Stimulated activated CD4-positive, alpha-beta T cell treated with anti-CD3 and anti-CD28 coated beads, Interleukin-15, amount 100 ng/mL, for 1 hour (primary cell): Measurements from ENCODE around the gene SCAND1.
"Not testable (repeated sequence)": the region's sequence is repeated elsewhere in the genome, so short reads cannot be mapped to it uniquely, and the experiment has no call there.

Experiments used
- DNase-seq, 2 donors: peaks; one replicate each; pipeline ENCODE4 v3.0.0-alpha.2; 2020; ENCODE audit warnings: low read depth in 1 of 2, low spot score in 1 of 2

The SCAND1 gene

GRCh38 chr20:35954200-35954906 lies at the start of gene SCAND1:
TSS of gene SCAND1 (minus strand) at chr20:35954502. CDS start at chr20:35954284, 218 bp downstream.
- peak; percentile 91 to 94 for DNase-seq

- DNase-seq = no peak
These were observed 49.7 kb upstream of the SCAND1 start for GRCh38 chr20:36004045-36004444.

GRCh38 chr20:36002855-36003254 lies 48.6 kb upstream of the SCAND1 start:
- no peak for DNase-seq

GRCh38 chr20:36001331-36001730 lies 47.0 kb upstream of the SCAND1 start:
- not testable (repeated sequence) for DNase-seq

GRCh38 chr20:35996492-35996891 lies 42.2 kb upstream of the SCAND1 start:
- DNase-seq = not testable (repeated sequence)

- peak; percentile 69 to 73 for DNase-seq
These were observed 40.7 kb upstream of the SCAND1 start for GRCh38 chr20:35994994-35995453.

GRCh38 chr20:35992713-35993335 lies 38.5 kb upstream of the SCAND1 start:
- DNase-seq = no peak

- no peak for DNase-seq
These were observed 37.0 kb upstream of the SCAND1 start for GRCh38 chr20:35991142-35991771.

- no peak for DNase-seq
These were observed 34.7 kb upstream of the SCAND1 start for GRCh38 chr20:35988910-35989463.

- no peak for DNase-seq
These were observed 31.5 kb upstream of the SCAND1 start for GRCh38 chr20:35985806-35986205.

- DNase-seq = no peak
These were observed 30.1 kb upstream of the SCAND1 start for GRCh38 chr20:35984382-35984781.

- DNase-seq = no peak
These were observed 27.7 kb upstream of the SCAND1 start for GRCh38 chr20:35981969-35982368.

GRCh38 chr20:35979544-35979943 lies 25.2 kb upstream of the SCAND1 start:
- no peak for DNase-seq

- DNase-seq = no peak
These were observed 23.8 kb upstream of the SCAND1 start for GRCh38 chr20:35978041-35978513.

GRCh38 chr20:35975576-35976373 lies 21.5 kb upstream of the SCAND1 start:
- no peak for DNase-seq

GRCh38 chr20:35974256-35974655 lies 20.0 kb upstream of the SCAND1 start:
- DNase-seq = no peak

- DNase-seq = no peak
These were observed 18.2 kb upstream of the SCAND1 start for GRCh38 chr20:35972462-35972861.

GRCh38 chr20:35971981-35972380 lies 17.7 kb upstream of the SCAND1 start:
- no peak for DNase-seq

GRCh38 chr20:35968930-35969329 lies 14.6 kb upstream of the SCAND1 start:
- no peak for DNase-seq

GRCh38 chr20:35967979-35968640 lies 13.8 kb upstream of the SCAND1 start, which contains the start of gene CNBD2:
TSS of gene CNBD2 (plus strand) at chr20:35968590. CDS start at chr20:35968763, 173 bp downstream.
- DNase-seq = no peak
